Gastroesophageal sphincter (tissue), 4 donors: Measurements from ENCODE around the gene PCSK1N. TPM values are rescaled to one million over a fixed set of nuclear protein-coding genes. Genes with fewer than 3 reads are reported as not detected.
"Not testable (repeated sequence)": the region's sequence is repeated elsewhere in the genome, so short reads cannot be mapped to it uniquely, and the experiment has no call there.

ENCODE experiments used
- ATAC-seq: fragments of 150-250 bp; one replicate; pipeline ENCODE4 v1.9.1; 2016; ENCODE audit warnings: mild to moderate bottlenecking, moderate library complexity
- H3K27ac ChIP-seq, 4 donors: fragments of 200-600 bp; sonication (generic) in 3 of 4; 1 replicate in 3 of 4; 2 replicates in 1 of 4; pipeline ENCODE4 v1.5.1; 2016 to 2019
- H3K27me3 ChIP-seq: fragments of 200-600 bp; sonication (generic); one replicate; pipeline ENCODE4 v1.5.1; 2019
- H3K36me3 ChIP-seq, 2 donors: fragments of 200-600 bp; sonication (generic); one replicate each; pipeline ENCODE4 v1.5.1; 2019; ENCODE audit warnings: control low read depth in 1 of 2
- H3K4me1 ChIP-seq, 3 donors: fragments of 200-600 bp; sonication (generic); 1 replicate in 2 of 3; 2 replicates in 1 of 3; pipeline ENCODE4 v1.5.1; 2016 to 2019; ENCODE audit warnings: control low read depth in 2 of 3
- H3K4me3 ChIP-seq, 2 donors: fragments of 200-600 bp; sonication (generic); one replicate each; pipeline ENCODE4 v1.5.1; 2019; ENCODE audit warnings: mild to moderate bottlenecking in 1 of 2, moderate library complexity in 1 of 2
- H3K9me3 ChIP-seq, 3 donors: fragments of 200-600 bp; sonication (generic); one replicate each; pipeline ENCODE4 v1.5.1; 2017 to 2019; ENCODE audit warnings: control low read depth in 2 of 3
- CTCF ChIP-seq, 4 experiments: fragments of 200-600 bp in 2 of 4; fragments of 450-650 bp in 2 of 4; sonication (generic) in 1 of 4; IDR thresholded peaks; one replicate each; pipeline ENCODE4 v1.5.1; 2017 to 2019; ENCODE audit warnings: antibody characterized with exemption in 4 of 4, mild to moderate bottlenecking in 2 of 4, moderate library complexity in 2 of 4
- EP300 ChIP-seq: sonication (generic); formaldehyde crosslinking; IDR thresholded peaks from one replicate; pipeline ENCODE4 v1.6.1; 2017; ENCODE audit warnings: antibody characterized with exemption, mild to moderate bottlenecking
- POLR2A ChIP-seq, 2 donors: fragments of 450-650 bp; IDR thresholded peaks; one replicate each; pipeline ENCODE4 v1.6.1; 2017; ENCODE audit warnings: antibody characterized with exemption in 2 of 2, mild to moderate bottlenecking in 2 of 2, moderate library complexity in 1 of 2
- POLR2AphosphoS5 ChIP-seq: sonication (generic); formaldehyde crosslinking; IDR thresholded peaks from one replicate; pipeline ENCODE4 v1.6.1; 2017; ENCODE audit warnings: antibody characterized with exemption
- WGBS, 2 donors: methylation state at CpG; one replicate each; pipeline ENCODE4 v1.1.5; 2018; ENCODE audit warnings: low coverage in 1 of 2; 5-methylcytosine and 5-hydroxymethylcytosine counted together
- total RNA-seq, 4 donors: library from RNA; depleted of rRNA; stranded (reverse); fragments of >200 nt; gene quantifications; one replicate each; pipeline ENCODE4 v1.1.0, GENCODE V29; 2016

PCSK1N gene
- total RNA-seq, 4 donors from 2014 or later, result 2.3 to 10.6 (median 5.5) TPM

DNA sequence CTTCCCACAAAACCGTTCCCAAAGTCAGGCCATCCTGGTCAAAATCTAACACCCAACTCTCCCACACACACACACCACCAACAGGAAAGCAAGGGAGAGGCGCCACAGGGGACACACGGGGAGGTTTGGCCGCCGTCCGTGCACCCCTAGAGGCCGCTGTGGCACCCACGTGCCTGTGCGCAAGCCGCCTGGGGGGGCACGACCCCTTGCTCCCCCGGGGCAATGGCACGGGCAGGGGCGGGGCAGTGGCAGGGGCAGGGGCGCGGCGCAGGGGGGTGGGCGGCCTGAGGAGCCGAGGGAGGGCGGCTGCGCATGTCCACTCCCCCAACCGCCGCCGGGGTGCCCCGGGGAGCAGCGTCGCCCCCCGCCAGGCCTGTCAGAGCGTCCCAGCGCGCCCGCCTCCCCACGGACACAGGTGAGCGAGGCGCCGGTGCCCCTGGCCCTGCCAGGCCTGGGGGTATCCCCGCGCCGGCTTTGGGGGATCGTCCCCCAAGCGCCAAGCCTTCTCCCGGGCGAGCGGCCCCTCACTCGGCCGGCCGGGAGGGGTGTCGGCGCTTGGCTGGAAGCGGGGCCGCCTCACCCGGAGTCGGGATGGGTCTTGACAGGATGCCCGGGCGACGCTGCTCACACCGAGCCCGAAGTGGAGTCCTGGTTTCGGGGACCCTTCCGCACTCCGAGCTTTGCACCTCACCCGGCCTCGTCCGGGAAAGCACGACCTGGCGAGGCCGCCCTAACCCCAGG, 9.1 kb downstream of the PCSK1N start, which contains the start of gene ERAS:
TSS of gene ERAS (plus strand) at position 379 of the 741 bp plus-strand sequence. CDS start 2,611 bp downstream, outside the sequence.
- Histone ChIP-seq H3K4me1 (no peaks in the 10 kb centered on the region), H3K27me3 (peaks cover 7% of the 10 kb centered on the region), H3K4me3 (no peak within 1 kb of the TSS), H3K9me3 (no peaks in the 10 kb centered on the region), H3K27ac (no peak within 1 kb of the TSS), H3K36me3 (peaks cover 0 to 58% of the 10 kb centered on the region in 2 donors)
- ATAC-seq, result no peak
- WGBS, 2 donors, result no CpG with 5 or more reads among the region's 67 CpGs
- TF ChIP-seq POLR2A (IDR thresholded peaks at IDR 0.05) (no peak), CTCF (IDR thresholded peaks at IDR 0.05) (no peak), POLR2AphosphoS5 (no peak), EP300 (no peak)

DNA sequence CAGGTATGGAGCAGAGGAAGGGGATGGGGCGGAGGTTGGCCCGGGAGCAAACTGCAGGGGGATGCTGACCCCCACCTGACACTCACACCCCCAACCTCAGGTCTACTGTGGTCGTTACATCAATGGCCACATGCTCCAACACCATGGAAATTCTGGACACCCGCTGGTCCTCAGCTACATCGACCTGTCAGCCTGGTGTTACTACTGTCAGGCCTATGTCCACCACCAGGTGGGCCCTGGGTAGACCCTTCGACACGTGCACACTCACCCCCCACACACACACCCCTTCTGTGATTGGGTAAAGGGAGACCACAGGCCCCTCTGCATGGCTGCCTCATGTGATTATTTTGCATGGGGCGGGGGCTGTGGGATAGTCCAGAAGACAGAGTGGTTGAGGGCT, 11.3 kb downstream of the PCSK1N start:
- WGBS, 2 donors, result 67% methylated on average over 4 of the region's 8 CpGs; no CpG with 5 or more reads in 1 of the 2 donors

DNA sequence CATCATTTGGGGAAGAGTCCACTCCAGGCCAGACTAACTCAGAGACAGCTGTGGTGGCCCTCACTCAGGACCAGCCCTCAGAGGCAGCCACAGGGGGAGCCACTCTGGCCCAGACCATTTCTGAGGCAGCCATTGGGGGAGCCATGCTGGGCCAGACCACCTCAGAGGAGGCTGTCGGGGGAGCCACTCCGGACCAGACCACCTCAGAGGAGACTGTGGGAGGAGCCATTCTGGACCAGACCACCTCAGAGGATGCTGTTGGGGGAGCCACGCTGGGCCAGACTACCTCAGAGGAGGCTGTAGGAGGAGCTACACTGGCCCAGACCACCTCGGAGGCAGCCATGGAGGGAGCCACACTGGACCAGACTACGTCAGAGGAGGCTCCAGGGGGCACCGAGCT, 12.4 kb downstream of the PCSK1N start:
- Histone ChIP-seq H3K36me3 (peaks cover 0 to 89% of the 10 kb centered on the region in 2 donors), H3K9me3 (no peaks in the 10 kb centered on the region), H3K27ac (no peak overlapping the region), H3K4me1 (no peaks in the 10 kb centered on the region), H3K27me3 (no peaks in the 10 kb centered on the region), H3K4me3 (no peak overlapping the region)
- TF ChIP-seq EP300 (no peak), POLR2AphosphoS5 (no peak), POLR2A (IDR thresholded peaks at IDR 0.05) (no peak), CTCF (IDR thresholded peaks at IDR 0.05) (no peak)
- WGBS, 2 donors, result no CpG with 5 or more reads among the region's 6 CpGs
- no peak for ATAC-seq

More for the DNA sequence above, 11.3 kb downstream of the PCSK1N start:
- Histone ChIP-seq H3K36me3 (peaks cover 0 to 79% of the 10 kb centered on the region in 2 donors), H3K9me3 (no peaks in the 10 kb centered on the region), H3K4me1 (no peaks in the 10 kb centered on the region), H3K4me3 (no peak overlapping the region), H3K27me3 (no peaks in the 10 kb centered on the region), H3K27ac (no peak overlapping the region)
- ATAC-seq, result no peak
- no peak for TF ChIP-seq POLR2AphosphoS5
- TF ChIP-seq POLR2A (IDR thresholded peaks at IDR 0.05), result no peak
- no peak for TF ChIP-seq CTCF (IDR thresholded peaks at IDR 0.05)
- no peak for TF ChIP-seq EP300

- 68 to 74% methylated on average over 4 to 6 of the region's 9 CpGs for WGBS, 2 donors
- ATAC-seq, H3K4me1 ChIP-seq, H3K27me3 ChIP-seq, H3K27ac ChIP-seq, H3K9me3 ChIP-seq, H3K4me3 ChIP-seq: not testable (repeated sequence)
- peaks cover 0 to 97% of the 10 kb centered on the region in 2 donors for H3K36me3 ChIP-seq
These were observed 16.0 kb downstream of the PCSK1N start for GRCh38 chrX:48819394-48819793.

DNA sequence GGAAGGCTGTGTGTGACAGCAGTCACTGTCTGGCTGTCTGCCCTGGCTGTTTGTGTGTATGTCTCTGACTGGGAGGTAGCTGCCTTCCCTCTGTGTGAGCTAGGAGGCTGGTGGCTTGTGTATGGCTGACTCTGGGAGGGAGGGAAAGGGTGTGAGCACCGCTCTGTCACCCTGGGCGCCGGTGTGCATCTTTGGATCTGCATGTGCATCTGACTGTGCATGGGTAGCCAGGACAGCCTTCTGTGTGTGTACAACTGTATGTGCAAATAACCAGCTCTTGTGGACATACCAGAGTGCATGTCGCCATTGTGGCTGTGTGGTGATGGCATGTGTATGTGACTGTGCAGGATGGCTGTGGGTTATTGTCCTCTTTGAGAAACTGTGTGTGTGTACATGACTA, 16.5 kb downstream of the PCSK1N start:
- Histone ChIP-seq H3K27me3 (no peaks in the 10 kb centered on the region), H3K9me3 (no peaks in the 10 kb centered on the region), H3K4me3 (no peak overlapping the region), H3K36me3 (peaks cover 0 to 96% of the 10 kb centered on the region in 2 donors), H3K4me1 (no peaks in the 10 kb centered on the region), H3K27ac (no peak overlapping the region)
- no peak for ATAC-seq
- no peak for TF ChIP-seq POLR2AphosphoS5
- TF ChIP-seq POLR2A (IDR thresholded peaks at IDR 0.05), result no peak
- no peak for TF ChIP-seq EP300
- TF ChIP-seq CTCF (IDR thresholded peaks at IDR 0.05), result no peak
- no CpG with 5 or more reads among the region's 4 CpGs for WGBS, 2 donors
